HG03571 (cell line): ENCODE data around the gene GBGT1.

Experiments used
- ATAC-seq: cut with Tn5 transposase; IDR thresholded peaks from one replicate; pipeline ENCODE4 v1.9.1; 2021; ENCODE audit not compliant: unreplicated experiment

The GBGT1 gene

DNA sequence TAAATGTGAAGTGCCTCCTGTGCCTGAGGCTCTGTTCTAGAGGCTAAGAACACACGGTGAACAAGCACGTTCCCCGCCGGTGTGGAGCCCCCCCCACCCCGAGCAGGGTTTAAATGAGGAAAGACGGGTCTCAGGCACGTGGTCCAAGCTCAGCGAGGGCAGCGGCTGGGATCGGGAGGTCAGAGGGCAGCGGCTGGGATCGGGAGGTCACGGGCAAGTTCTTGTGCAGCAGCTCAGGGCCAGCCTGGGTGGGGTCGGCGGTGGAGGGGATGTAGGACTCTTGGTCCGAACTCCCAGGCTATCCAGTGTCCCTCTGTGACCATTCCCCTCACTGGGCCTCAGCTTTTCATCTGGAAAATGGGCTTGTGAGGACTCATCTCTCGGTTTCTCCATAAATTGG, 2.7 kb upstream of the GBGT1 start:
- no peak for ATAC-seq

DNA sequence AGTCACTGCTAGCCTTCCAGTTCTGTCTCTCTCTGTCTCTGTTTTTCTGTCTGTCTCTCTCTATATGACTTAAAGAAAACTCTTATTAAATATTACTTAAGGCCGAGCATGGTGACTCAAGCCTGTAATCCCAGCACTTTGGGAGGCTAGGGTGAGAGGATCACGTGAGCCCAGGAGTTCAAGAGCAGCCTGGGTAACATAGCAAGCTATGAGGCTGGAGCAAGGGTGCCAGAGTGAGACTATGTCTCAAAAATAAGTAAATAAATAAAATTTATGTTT, 1.7 kb upstream of the GBGT1 start:
- no peak for ATAC-seq

DNA sequence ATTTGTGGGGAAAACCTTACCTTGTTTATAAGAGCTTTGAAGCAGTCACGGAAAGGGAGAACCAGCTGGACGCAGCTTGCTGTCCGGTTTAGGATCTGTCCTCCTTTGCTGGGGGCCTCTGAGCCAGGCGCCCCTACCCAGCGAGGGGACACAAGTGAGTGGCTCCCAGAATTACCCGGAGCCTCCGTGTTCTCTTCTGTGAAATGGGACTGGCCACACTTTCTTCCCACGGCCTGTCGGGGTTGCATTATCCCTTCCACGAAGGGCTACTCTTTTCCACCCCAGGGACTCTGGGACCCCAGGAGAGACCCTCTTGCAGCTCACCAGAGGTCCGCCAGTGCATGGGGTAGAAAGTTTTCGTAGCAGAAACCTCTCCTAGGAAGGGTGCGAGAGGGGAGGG, 477 bp upstream of the GBGT1 start:
- no peak for ATAC-seq

DNA sequence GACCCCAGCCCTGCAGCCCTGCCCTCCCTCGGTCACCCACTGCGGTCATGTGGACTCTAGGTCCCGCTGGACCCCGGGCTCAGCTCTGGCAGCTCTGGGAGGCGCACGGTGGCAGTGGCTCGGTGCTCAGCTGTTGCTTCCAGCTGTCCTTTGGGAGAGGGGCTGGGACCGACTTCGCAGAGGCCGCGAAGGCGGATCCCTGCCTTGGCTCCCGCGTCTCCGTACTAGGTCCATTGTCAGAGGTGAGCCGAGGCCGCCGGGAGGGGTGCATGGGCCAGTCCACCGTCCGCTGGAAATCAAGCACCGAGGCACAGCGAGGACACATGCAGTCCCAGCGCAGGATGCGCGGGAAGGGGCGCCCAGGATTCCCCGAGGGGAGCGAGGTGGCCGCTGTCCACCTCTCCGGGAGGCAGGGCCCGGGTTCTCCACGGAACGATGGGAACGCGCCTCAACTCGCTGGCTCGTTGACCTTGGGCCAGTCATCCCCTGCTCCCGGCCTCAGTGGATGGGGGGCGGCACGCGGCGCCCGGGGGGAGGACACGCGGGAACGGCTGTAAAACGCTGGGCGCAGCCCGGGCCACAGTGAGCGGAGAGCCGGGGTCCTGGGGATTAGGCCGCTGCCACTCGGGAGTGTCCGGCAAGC, 732 bp downstream of the GBGT1 start:
- no peak for ATAC-seq

DNA sequence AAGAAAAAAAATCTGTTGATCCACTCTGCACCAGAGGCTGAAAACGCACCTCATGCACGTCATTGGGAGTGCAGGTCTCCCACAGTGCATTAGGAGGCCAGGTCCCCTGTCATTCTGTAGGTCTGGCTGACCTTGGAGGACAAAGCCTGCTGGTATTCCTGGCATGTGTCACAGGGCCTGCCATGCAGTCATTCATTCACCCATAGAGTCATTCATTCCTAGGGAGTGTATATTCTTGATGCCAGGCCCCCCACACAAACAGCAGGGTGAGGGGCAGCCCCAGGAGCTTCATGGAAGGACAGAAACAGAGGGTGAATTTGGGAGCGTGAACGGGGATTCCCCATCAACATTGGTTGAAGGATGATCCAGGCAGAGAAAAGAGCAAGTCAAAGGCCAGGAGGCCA, 2.2 kb downstream of the GBGT1 start:
- ATAC-seq, result no peak

- no peak for ATAC-seq
These were observed 2.8 kb downstream of the GBGT1 start for GRCh38 chr9:133160742-133161546.

- ATAC-seq, result no peak
These were observed 5.0 kb downstream of the GBGT1 start for GRCh38 chr9:133158695-133159094.

DNA sequence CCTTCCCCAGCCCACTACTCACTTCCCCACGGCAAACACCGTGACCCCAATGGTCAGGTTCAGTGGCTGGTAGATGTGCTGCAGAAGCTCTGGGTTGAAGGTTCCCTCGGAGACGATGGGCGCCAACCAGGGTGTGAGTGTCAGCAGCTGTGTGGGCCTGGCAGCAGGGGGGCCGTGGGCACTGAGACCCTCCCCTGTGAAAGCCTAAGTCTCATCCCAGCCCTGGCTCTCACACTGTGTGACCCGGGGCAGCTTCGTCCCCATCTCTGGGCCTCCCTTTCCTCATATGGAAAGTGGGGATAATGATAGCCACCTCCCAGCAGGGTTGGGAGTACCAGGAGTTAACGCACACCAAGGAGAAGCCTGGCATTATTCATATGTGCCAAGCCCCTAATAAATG, 8.6 kb downstream of the GBGT1 start:
- ATAC-seq, result no peak

DNA sequence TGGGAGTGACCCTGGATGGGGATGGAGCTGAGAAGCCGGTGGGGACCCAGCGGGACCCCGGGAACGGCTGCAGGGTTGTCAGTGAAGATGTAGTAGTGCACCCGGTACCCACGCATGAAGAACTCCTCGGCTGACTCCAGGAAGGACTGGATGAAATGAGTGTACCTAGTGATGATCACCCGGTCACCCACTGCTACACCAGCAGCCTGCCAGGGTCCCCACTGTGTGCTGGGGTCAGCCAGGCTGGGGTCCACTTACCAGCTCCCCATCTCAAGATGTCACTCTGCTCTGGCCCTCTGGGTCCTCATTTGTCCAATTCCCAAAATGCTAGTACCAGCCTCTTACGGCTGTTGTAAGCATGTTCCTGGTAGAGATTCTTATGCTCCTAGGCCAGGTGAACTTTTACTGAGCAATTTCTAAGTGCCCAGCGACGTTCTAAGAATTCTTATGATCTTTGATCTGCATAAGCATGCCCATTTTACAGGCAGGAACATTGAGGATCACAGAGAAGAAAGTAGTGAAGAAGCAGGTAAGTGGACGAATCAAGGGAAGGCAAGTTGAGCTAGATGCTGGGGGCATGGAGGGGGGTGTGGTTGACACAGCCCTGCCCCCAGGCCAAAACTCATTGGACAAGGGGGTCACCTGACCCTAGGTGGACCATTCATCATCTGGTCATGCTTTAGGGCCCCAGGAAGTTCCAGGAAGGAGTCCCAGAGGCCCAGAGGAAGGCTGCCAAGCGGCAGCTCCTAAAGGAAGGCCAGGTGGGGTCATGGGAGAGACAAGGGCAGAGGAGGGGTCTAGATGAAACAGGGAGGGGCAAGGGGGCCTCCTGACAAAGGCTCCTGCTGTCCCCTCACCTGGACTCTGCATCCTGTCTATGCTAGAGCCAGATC, 9.4 kb downstream of the GBGT1 start:
- ATAC-seq, result no peak

DNA sequence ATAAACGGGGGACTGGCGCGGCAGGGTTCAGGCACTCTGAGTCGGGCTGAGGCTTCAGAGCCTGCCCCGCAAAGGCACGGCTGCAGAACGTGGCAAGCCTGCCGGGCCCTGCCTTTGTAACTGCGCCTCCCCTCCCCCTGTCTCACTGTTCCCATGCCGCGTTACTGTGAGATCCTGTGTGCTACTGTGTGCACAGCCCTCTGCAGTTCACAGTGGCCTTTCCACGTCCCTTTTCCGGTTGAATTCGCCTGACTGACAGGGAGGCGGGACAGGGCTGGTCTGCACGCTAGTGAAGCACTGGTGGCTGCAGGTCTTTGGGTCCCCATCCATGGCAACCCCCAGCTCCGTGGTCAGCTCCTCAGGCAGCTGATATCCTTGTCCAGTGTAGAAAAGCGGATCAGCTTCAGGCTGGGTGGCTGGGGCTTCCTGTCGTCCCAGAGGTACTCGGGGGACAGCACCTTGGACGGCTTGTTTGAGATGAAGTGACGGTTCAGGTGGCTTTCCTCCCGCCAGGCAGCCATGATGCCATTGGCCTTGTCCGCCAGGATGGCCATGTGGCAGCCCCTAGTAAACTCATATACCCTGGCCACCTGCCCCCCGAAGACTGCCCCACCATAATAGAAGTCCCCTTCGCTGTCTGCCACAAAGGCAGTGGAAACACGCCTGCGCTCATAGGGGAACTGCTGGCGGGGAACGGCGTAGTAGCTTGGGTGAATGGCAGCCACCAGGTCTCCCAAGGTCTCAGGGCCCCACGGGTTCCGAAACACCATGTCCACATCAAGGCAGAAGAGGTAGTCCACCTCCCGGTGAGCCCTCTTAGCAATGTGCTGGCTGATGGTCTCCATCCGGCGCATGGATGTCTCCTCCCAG, 10.3 kb downstream of the GBGT1 start:
- no peak for ATAC-seq

- ATAC-seq, result no peak
These were observed 11.9 kb downstream of the GBGT1 start for GRCh38 chr9:133151601-133152525.

DNA sequence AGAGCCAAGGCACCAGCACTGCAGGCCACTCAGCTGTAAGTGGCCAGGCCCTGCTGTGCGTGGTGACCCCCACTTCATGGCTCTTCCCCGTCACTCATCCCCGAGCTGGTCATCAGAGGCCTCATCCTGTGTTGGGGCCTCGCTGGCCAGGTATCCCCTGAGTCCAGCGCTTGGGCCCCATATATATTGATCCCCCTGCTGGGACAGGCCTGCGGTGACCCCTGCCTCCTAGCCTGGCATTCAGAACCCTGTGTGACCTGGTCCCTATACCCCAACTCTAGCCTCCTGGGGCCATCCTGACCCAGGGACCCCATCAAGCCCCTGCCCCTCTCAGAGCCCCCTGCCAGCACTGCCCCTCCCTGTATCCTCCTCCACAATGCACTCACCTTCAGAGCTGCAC, 12.7 kb downstream of the GBGT1 start:
- ATAC-seq, result no peak

DNA sequence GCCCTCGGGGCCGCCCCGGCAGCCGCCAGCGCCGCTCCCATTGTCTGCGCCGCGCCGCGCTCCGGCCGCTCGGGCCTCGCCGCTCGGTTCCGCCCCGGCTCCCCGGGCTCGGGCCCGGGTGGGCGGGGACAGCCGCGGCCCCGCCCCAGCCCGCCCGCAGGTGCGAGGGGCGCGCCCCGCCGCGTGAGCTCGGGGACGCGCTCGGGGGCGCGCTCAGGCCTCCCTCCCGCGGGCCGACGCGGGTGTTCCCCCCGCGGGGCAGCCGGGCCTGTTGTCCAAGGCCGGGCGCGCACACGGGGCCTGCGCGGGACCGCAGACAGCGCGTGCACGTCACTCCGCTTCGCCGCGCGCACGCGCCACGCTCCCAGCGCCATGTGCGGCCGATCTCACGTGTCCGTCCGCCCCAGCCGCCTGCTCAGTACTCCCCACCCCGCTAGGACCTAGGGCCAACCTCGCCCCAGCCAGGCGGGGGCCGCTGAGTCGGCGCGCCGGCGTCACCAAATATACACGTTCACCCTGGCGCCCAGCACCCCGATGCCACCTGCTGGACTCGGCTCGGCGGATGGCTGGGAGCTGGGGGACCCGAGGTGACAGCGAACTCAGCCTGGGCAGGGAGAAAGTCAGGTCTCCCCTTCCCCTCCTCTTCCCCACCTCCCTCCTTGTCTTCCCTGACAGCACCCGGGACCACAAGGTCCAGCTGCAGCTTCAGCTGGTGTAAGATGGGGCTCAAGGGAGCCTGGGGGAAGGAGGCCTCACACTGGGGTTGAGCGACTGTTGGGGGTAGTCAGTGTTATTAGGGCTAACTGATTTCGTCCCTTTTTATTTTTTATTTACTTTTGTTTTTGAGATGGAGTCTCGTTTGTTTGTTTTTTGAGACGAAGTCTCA, 14.3 kb downstream of the GBGT1 start:
- ATAC-seq, result peak; percentile 65

GRCh38 chr9:133148199-133149129, 15.2 kb downstream of the GBGT1 start:
- ATAC-seq, result peak; percentile 4

DNA sequence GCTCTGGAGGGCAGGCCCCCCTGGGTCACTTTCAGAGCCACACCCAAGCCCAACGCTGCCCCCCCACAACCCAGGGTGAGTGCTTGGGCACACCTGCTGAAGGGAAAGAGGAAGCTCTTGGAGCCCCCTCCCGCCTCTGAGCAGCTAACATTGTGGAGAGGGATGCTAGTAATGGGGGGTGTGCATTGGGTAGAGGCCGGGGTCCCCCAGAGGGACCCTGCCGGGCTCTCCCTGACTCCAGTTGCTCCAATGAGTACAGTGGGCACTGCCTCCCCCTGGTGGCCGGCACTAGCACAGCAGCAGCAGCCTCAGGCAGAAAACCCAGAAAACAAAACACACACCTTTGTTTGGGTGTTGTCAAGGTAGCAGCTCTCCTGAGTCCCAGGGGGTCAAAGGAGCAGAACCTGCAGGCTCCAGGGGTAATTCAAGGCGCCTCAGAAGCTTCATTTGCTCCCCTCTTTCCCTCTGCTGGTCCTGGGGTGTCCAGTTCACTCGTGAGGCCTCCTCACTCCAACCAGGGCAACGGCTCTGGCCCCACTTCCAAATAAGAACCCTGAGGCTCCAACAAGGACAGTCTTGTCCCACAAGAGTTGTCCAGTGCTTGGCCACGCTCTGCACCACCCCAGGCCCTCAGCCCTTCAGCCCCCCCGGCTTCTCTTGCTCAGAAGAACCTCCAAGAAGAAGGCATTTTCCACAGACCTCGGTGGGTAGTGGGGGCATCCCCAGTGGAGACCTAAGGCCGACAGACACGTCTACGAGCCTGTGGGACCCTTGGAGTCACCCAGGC, 16.1 kb downstream of the GBGT1 start:
- no peak for ATAC-seq

- no peak for ATAC-seq
These were observed 16.8 kb downstream of the GBGT1 start for GRCh38 chr9:133146746-133147411.
